HG03432 (cell line): ENCODE data around the gene DCTN5.
"Not testable (repeated sequence)": the region's sequence is repeated elsewhere in the genome, so short reads cannot be mapped to it uniquely, and the experiment has no call there.

Experiments
- ATAC-seq: cut with Tn5 transposase; IDR thresholded peaks from one replicate; pipeline ENCODE4 v1.9.1; 2021; ENCODE audit warnings: mild to moderate bottlenecking, moderate library complexity; ENCODE audit not compliant: unreplicated experiment

Gene DCTN5

DNA sequence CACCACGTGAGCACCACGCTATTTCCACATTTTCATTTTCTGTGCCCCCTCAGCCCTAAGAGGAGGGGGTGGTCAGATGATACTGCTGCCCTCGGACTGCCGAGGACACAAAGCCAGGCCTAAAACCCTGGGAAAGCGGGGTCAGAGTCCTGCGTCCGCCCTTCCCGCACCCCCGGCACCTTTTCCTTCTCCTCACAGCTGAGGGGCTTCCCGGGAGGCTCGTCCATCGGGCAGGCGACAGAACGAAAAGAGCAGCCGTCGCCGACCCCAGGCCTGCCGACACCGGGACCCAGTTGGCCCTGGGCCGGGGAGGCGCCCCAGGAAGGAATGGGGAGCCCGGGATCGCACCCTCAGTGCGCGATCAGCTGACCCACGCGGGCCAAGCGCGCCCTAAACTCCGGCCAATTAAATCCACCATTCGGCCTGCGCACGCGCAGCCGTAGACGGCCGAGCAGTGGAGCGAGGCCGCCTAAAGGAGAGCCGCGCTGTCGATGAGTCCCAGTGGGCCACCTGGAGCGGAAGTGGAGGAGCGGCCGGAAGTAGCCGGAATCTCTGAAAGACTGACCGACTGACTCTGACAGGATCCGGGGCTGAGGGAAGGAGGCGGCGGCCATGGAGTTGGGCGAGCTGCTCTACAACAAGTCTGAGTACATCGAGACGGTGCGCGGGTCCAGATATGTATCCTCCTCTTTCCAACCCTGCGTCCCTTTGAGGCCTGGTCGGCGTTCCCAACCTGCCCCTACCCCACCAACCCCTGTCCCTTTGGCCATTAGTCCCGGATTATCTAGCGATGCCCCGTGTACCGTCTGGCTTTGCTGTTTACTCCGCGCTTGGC, at the start of gene DCTN5, which contains the start of gene PALB2:
Gene DCTN5 (plus strand): TSS at position 536 of the 835 bp plus-strand sequence. CDS start 77 bp downstream, at position 613.
Gene PALB2 (minus strand): TSS at position 380 of the 835 bp plus-strand sequence. CDS start 153 bp downstream, at position 227.
- peak; percentile 95 for ATAC-seq

GRCh38 chr16:23594186-23594585, 47.1 kb upstream of the DCTN5 start:
- no peak for ATAC-seq

- ATAC-seq = no peak
These were observed 45.9 kb upstream of the DCTN5 start for GRCh38 chr16:23595246-23595950.

DNA sequence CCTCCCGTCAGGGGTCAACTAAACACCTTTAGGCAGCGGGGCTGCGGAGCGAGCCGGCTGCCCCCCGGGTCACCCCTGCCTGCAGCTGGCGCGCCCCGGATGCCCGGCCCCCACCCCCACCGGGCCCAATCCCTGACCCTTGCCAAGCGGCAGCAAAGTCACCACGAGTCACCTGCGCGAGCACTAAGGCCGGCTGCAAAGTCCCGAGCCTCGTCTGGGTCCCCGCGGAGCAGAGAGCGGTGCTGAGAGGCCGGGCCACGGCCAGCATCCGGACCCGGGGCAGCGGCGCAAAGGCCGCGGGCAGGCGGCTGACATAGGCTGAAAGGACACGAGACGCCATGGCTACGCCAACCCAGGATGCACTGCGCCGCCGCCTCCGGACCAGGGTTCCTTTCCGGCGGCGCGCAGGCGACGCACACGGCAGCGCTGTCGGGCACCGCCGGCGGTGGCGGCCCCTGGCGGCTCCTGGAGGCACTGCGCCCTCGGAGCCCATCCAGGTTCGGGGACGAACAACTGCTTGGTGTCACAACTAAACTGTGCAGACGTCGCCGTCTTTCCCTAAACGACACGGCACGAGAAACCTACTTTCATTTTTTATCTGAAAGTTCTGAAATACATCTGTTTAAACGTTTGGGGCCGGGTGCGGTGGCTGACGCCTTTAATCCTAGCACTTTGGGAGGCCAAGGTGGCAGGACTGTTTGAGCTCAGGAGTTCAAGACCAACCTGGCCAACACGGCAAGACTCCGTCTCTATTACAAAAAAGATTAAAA, 45.1 kb upstream of the DCTN5 start, which contains the start of gene NDUFAB1:
Gene NDUFAB1 (minus strand): TSS at position 366 of the 770 bp plus-strand sequence. CDS start 26 bp downstream, at position 340.
- peak; percentile 94 for ATAC-seq

GRCh38 chr16:23597003-23597756, 44.1 kb upstream of the DCTN5 start:
- ATAC-seq = no peak

DNA sequence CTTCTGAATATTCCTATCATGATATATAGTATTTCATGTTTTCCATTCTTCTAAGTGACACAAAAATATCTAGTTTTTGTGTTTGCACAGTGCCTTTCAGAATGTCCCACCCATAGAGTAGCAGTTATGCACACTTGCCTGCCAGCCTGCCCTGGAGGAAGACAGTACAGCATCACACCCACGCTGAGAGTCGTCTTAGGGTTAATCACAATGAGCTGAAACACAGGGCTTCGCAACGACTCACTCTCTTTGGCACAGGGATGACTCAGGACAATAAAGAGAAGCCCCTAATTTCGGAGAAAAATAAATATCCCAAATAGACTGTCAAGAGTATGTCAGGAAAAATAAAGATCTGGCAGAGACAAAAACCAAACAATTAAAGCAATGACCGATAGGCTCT, 33.5 kb upstream of the DCTN5 start:
- no peak for ATAC-seq

DNA sequence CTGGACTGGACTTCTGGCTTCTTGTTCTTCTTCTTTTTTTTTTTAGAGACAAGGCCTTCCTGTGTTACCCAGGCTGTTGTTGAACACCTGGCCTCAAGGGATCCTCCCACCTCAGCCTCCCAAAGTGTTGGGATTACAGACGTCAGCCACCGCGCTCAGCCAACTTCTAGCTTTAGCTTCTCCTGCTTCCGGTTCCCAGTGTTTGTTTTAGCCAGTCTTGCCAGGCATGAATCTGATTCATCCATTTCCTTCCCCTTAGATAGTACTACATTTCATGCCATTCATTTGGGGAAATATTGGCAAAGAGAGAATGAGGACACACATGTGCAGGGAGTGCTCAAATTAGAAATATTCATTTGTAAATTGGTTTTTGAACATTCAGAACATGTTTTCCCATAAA, 33.1 kb upstream of the DCTN5 start:
- ATAC-seq = no peak

GRCh38 chr16:23609929-23610328, 31.3 kb upstream of the DCTN5 start:
- no peak for ATAC-seq

GRCh38 chr16:23610905-23611304, 30.4 kb upstream of the DCTN5 start:
- ATAC-seq = not testable (repeated sequence)

DNA sequence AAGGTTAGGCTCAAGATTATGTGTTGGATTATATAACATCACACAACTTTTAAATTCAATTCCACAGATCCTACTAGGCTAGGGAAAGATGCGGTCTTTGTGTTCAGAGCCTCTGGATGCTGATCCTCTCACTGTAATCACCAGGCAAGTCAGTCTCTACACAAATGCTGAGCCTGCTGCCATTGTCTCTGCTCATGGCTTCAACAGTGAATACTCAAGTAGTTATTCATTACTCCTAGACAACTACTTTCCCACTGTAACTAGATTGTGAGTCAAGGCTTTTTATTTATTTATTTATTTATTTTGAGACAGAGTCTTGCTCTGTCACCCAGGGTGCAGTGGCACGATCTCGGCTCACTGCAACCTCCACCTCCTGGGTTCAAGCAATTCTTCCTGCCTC, 29.3 kb upstream of the DCTN5 start:
- no peak for ATAC-seq

DNA sequence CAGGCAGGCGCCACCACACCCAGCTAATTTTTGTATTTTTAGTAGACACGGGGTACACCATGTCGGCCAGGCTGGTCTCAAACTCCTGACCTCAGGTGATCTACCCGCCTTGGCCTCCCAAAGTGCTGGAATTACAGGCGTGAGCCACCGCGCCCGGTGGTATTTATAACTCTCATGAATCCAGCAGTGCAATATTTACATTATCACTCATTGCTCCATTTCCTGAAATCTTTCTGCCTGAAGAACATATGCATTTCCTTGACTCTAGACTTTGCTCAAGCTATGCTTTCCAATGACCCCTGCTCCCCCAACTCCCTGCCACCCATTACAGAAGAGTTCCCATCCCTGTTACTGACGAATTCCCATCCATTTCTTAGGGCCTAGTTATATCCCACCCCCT, 25.5 kb upstream of the DCTN5 start:
- ATAC-seq = no peak

DNA sequence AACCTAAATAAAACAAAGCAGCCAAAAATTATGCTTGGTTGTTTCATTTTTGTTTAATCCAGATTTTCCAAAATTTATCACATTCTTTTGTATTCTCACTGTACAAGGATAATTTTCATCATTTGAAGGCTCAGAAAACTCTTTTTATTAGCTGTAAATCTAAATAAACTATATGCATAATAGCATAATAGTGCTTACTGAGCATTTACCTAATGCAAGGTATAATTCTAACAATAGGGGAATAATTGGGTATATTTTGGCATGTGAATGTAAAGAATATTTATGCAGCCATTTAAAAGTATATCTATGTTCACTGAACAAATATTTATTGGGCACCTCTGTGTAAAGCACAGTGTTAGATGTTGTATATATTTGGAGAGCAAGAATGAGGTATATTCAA, 17.2 kb upstream of the DCTN5 start:
- ATAC-seq = no peak

DNA sequence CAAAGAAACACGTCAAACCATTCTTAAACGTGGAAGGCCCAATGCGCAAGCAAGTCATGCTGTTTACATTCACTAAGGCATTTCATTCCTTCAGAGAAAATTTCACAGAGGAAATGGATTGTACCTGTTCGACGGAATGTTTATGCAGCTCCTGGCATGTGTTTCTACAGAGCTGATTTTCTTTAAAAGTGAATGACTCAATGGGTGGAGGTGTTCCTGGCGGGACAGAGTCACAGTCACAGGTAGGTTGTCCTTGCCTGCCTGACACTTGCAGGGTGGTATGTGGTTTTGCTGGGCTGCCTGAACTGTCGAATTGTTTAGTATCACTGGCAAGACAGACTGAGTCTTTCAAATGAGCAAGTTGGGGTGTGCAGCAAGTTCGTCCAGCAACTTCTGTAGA, 11.8 kb upstream of the DCTN5 start:
- no peak for ATAC-seq

DNA sequence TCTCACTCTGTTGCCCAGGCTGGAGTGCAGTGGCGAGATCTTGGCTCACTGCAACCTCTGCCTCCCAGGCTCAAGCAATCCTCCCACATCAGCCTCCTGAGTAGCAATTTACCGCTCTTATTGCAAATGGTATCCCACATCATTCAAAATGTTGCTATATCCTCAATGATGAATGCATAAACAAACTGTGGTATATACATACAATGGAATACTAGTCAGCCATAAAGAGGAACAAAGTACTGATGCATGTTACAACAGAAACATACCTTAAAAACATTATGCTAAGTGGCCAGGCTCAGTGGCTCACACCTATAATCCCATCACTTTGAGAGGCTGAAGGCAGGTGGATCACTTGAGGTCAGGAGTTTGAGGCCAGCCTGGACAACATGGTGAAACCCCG, 9.4 kb upstream of the DCTN5 start:
- not testable (repeated sequence) for ATAC-seq

GRCh38 chr16:23634461-23635036, 6.7 kb upstream of the DCTN5 start:
- no peak for ATAC-seq

- ATAC-seq = no peak
These were observed 5.3 kb upstream of the DCTN5 start for GRCh38 chr16:23635958-23636357.

GRCh38 chr16:23640615-23640930, 693 bp upstream of the DCTN5 start:
- ATAC-seq = no peak

GRCh38 chr16:23642246-23642774, 1.0 kb downstream of the DCTN5 start:
- no peak for ATAC-seq

- no peak for ATAC-seq
These were observed 9.6 kb downstream of the DCTN5 start for GRCh38 chr16:23650674-23651416.
